ENCODE results near the gene STEAP2. TPM values are rescaled to one million over a fixed set of nuclear protein-coding genes. Genes with fewer than 3 reads are reported as not detected.

Gene STEAP2
- total RNA-seq, 1 donor from 2014 or later: 18.7 TPM

GRCh38 chr7:90270431-90271178 is 59.1 kb downstream of the STEAP2 start:
- peaks cover 0 to 3% of the 10 kb centered on the region in 2 donors for H3K4me1 ChIP-seq
- no peak overlapping the region for H3K4me3 ChIP-seq
- no peak for TF ChIP-seq CTCF (IDR thresholded peaks at IDR 0.05)
- H3K36me3 ChIP-seq: no peaks in the 10 kb centered on the region
- intact Hi-C loops (cut with DNase I): no loop called here
- no peak overlapping the region for H3K27ac ChIP-seq
- no peak for DNase-seq (ENCODE audit: low spot score in 2 of 2)
- H3K9me3 ChIP-seq: no peaks in the 10 kb centered on the region
- H3K27me3 ChIP-seq: no peaks in the 10 kb centered on the region

GRCh38 chr7:90271753-90272152 is 60.2 kb downstream of the STEAP2 start:
- intact Hi-C loops (cut with DNase I): no loop called here
- H3K27ac ChIP-seq: no peak overlapping the region
- DNase-seq (ENCODE audit: low spot score in 2 of 2): no peak
- H3K4me3 ChIP-seq: no peak overlapping the region
- peaks cover 0 to 3% of the 10 kb centered on the region in 2 donors for H3K4me1 ChIP-seq
- no peaks in the 10 kb centered on the region for H3K27me3 ChIP-seq
- TF ChIP-seq CTCF (IDR thresholded peaks at IDR 0.05): no peak
- no peaks in the 10 kb centered on the region for H3K36me3 ChIP-seq
- H3K9me3 ChIP-seq: no peaks in the 10 kb centered on the region

- TF ChIP-seq CTCF (IDR thresholded peaks at IDR 0.05): no peak
- no peak overlapping the region for H3K27ac ChIP-seq
Observed at GRCh38 chr7:90272242-90272641, 60.7 kb downstream of the STEAP2 start.

GRCh38 chr7:90274161-90274560 is 62.6 kb downstream of the STEAP2 start:
- no peak overlapping the region for H3K4me3 ChIP-seq
- H3K9me3 ChIP-seq: no peaks in the 10 kb centered on the region
- H3K27ac ChIP-seq: no peak overlapping the region
- no peaks in the 10 kb centered on the region for H3K4me1 ChIP-seq
- no peak for DNase-seq (ENCODE audit: low spot score in 2 of 2)
- no peak for TF ChIP-seq CTCF (IDR thresholded peaks at IDR 0.05)
- H3K36me3 ChIP-seq: no peaks in the 10 kb centered on the region
- H3K27me3 ChIP-seq: no peaks in the 10 kb centered on the region
- intact Hi-C loops (cut with DNase I): no loop called here

More at GRCh38 chr7:90272242-90272641, 60.7 kb downstream of the STEAP2 start:
- Histone ChIP-seq H3K4me1 (peaks cover 0 to under 1% of the 10 kb centered on the region in 2 donors), H3K27me3 (no peaks in the 10 kb centered on the region), H3K4me3 (no peak overlapping the region), H3K36me3 (no peaks in the 10 kb centered on the region), H3K9me3 (no peaks in the 10 kb centered on the region)
- DNase-seq (ENCODE audit: low spot score in 2 of 2): no peak
- intact Hi-C loops (cut with DNase I): no loop called here

GRCh38 chr7:90276033-90276728 is 64.6 kb downstream of the STEAP2 start:
- Histone ChIP-seq H3K27ac (no peak overlapping the region), H3K36me3 (no peaks in the 10 kb centered on the region), H3K9me3 (no peaks in the 10 kb centered on the region)

More at GRCh38 chr7:90276033-90276728, 64.6 kb downstream of the STEAP2 start:
- no peaks in the 10 kb centered on the region for H3K27me3 ChIP-seq
- no peak overlapping the region for H3K4me3 ChIP-seq
- TF ChIP-seq CTCF (IDR thresholded peaks at IDR 0.05): no peak
- H3K4me1 ChIP-seq: no peaks in the 10 kb centered on the region
- intact Hi-C loops (cut with DNase I): no loop called here
- no peak for DNase-seq (ENCODE audit: low spot score in 2 of 2)

Other genes starting within 250 kb of the STEAP2 start
- 2.1 TPM for gene STEAP1, start 57.3 kb upstream of the STEAP2 start, total RNA-seq
- 0.85 TPM for gene CFAP69, start 33.4 kb downstream of the STEAP2 start, total RNA-seq
- not detected for gene FAM237B, start 109.6 kb downstream of the STEAP2 start, total RNA-seq
- 4.5 TPM for gene GTPBP10, start 135.0 kb downstream of the STEAP2 start, total RNA-seq
- gene CLDN12, start 191.7 kb downstream of the STEAP2 start, total RNA-seq: 55.3 TPM